Measurements from ENCODE around the gene COL27A1.
"Not testable (repeated sequence)": the region's sequence is repeated elsewhere in the genome, so short reads cannot be mapped to it uniquely, and the experiment has no call there.

Gene COL27A1

DNA sequence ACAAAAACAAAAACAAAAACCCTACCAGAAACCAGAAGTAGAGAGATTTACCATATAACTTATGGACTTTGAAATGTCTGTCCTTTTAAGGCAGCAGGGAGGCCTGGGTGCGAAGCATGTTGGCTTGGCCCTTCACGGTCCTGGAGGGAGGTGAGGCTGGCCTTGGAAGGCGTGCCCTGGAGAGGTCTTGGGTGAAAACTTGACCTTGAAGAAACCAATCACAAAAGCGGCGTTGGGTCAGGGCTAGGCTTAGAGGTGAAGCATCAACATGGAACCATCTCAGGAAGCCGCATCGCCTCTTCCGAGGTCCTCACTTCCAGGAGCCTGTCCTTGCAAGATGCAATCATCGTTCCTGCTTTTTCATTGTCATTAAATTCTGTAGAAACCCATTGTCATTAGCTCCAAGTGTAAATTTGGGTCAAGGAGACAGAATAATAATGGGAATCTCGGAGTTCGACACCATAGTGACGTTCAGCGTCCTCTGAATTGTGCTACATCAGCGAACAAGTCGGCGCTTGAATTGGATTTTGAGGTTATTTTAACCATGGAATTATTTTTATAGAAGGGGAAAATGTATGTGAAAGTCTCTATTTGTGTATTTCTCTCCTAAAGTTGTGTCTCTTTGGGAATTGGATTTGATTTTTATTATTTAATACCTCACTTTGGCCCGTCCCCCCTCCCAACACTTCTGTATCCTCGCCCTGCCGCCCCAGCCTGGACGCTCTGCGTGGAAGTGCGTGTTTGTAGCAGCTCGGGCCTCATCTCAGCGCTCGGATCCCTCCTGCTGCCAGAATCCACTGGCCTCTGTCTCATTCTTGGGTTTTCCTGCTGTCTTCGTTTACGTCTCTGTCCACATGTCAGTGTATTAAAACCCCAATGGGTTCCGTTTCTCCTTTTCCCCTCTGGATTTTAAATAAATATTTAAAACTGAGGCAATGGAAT lies 156.5 kb downstream of the COL27A1 start:
- no peak for DNase-seq

DNA sequence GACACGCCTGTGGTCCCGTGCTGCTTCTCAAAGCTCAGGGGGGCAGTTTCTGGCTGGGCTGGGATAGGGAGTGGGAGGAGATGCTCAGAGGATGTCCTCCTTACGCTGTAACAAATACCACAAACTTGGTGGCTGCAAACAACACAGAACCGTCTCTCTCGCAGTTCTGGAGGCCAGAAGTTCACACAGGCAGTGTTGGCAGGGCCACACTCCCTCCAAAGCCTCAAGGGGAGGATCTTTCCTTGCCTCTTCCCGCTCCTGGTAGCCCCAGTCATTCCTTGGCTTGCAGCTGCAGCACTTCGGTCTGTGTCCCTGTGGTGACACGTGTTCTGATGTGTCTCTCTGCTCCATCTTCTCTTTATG lies 157.2 kb downstream of the COL27A1 start:
- no peak for DNase-seq

DNA sequence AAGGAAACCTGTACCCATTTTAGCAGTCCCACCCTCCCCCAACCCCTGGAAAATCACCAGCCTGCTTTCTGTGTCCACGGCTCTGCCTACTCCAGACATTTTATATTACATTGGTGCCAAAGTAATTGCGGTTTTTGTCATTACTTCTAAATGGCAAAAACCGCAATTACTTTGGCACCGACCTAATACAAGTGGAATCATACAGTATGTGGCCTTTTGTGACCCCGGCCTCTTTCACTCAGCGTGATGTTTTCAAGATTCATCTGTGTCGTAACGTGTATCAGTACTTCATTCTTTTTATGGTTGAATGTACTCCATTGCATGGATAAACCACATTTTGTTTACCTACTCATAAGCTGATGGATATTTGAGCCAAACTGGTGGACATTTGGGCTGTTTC lies 157.8 kb downstream of the COL27A1 start:
- DNase-seq: no peak

DNA sequence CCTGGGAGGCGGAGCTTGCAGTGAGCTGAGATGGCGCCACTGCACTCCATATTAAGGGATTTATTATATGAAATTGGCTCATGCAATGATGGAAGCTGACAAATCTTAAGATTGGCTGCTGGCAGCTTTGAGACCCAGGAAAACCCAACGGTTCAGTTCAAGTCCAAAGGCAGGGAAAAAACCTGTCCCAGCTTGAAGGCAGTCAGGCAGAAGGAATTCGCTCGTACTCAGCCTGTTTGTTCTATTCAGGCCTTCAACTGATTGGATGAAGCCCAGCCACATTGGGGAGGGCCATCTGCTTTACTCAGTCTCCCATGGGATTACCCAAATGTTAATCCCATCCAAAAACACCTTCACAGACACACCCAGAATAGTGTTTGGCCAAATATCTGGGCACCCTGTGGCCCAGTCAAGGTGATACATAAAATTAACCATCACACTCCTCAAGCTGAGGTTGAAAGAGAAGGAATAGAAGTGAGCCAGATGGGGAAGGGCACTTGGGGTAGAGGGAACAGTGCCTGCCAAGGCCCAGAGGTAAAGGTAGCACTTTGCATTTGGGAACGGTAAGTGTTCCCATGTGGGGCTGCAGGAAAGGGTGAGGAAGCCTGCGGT lies 159.0 kb downstream of the COL27A1 start:
- DNase-seq: no peak

DNA sequence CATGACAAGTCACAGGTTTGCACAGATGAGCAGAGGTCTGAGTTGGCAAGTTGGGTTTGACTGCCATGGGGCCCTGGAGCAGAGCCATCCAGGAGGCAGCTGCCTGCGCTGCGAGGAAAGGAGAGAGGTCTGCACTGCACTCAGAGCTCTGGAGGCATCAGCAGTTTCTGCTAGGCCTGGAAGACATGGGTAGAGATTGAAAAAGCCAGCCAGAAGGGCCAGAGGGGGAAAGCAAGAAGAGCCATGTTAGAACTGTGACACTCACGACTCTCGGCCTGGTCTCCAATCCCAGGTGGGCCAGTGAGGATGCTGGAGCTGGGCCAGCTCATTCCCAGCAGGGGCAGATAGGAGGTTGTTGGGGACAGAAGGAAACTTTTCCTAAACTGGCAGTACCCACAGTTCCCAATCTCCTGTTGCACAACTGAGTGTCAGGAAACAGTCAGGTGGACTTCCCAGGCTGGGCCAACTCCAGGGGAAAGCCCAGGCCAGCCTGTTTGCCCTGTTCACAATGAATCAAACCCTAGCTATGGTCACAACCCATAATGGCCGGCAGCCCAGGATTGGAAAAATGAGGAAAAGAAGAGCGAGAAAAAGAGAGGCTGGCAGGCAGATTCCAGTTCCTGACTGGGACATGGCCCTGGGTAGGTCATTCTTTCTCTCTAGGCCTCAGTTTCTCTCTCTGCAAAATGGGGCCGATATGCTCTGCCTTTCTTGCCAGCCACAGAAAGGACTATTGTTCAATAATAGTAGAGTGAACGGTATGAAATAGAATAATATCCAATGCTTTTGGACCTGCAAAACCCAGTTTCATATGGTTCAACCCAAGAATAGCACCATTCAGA lies 159.8 kb downstream of the COL27A1 start:
- no peak for DNase-seq

DNA sequence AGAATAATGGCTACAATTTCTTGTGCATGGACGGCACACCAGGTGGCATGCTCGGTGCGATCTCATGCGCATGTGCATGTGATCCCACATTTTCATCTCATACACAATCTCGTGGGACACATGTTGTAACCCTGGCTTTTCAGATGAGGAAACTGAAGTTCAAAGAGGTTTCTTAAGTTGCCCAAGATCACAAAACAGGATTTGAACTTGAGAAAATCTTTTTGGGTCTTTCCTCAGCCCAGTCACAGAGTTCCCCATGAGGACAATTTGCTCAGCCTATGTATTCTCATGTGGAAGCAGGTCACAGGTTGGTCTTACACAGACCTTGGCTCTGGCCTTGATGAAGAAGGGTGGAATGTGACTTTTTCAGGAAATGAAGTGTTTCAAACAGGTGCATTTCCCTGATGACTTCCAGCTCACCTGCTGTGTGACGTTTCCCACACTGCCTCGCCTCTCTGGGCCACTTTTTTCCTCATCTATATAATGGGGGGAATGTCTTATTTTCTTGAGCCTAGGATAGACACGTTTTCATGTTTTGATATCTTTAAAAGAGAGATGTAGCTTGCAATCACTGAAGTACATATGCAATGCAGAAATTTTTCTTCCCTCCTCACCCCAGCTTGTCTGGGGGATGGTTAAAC lies 160.5 kb downstream of the COL27A1 start:
- DNase-seq: no peak

DNA sequence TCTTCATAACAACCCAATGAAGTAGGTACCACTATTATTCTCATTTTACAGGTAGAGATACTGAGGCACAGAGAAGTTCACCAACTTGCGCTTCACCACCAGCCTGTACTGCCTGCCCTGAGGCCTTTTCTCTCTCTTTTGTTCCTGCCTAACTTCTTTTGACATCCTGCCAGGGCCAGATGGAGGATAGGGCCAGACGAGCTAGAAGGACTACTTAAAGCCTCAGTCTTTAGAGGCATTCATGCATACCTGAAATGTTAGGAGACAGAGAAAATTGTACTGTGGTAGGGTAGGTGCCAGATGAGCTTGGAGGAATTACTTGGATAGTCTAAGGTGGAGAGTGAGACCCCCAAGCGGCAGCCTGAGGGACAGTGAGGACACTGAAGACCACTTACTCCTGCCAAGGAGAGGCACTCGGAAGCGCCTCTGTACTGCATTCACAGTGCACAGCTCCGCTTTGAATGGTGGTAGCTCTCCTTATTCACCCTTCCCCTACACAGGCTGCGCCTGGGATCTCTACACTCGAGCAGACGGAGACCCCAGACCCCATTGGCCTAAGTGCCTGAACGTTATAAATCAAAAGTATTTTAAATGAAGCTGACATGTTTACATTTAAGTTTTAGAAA lies 161.4 kb downstream of the COL27A1 start:
- no peak for DNase-seq

DNA sequence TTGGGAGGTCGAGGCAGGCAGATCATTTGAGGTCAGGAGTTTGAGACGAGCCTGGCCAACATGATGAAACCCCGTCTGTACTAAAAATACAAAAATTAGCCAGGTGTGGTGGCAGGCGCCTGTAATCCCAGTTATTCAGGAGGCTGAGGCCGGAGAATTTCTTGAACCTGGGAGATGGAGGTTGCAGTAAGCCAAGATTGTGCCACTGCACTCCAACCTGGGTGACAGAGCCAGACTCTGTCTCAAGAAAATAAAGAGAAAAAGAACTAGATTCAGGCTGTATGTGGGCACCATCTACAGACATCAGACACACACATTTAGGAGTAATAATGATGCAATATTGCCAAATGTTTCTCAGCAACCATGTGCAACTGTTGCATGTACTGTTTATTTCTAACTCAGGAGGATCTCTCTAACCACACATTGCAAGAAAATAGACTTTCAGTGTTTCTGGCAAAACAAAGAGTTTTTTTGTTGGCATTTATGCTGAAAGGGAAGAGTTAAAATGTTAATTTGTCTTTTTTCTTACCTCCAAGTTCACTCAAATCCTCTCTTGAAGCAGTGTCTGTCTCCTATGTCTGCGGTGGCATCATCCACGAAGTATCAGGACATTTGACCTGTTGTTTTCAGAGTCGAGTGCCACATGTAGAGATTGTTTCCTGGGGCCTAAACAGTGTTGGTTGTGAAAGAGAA lies 162.5 kb downstream of the COL27A1 start:
- no peak for DNase-seq

DNA sequence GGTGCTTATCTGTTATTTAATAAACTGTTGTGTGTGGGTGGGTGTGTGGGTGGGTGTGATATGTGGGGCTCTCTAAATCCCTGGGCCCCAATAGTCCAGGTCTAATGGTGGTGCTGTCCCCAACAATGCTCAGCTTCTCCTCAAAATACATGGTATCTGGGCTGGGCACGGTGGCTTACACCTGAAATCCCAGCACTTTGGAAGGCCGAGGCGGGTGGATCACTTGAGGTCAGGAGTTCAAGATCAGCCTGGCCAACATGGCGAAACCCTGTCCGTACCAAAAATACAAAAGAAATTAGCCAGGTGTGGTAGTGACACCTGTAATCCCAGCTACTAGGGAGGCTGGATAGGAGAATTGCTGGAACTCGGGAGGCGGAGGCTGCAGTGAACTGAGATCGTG lies 163.1 kb downstream of the COL27A1 start:
- DNase-seq: no peak

DNA sequence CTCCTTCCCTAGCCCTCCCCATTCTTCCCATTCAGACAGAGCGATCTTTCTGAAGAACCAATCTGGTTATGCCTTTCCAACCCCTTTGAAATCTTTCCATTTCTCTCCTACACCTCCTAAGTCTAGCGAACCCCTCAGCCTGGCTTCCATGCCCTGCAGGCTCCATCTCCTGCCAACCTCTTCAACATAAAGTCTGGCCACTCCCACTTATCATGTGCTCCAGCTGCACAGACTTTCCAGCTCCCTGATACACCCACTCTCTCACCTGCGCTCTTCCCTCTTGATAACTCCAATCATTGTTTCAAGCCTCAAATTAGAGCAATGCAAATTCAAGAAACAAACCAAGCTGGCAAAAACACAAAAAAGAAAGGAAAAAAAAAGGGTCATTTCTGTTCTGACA lies 163.8 kb downstream of the COL27A1 start:
- DNase-seq: peak in 1 of 2 experiments; percentile 16

DNA sequence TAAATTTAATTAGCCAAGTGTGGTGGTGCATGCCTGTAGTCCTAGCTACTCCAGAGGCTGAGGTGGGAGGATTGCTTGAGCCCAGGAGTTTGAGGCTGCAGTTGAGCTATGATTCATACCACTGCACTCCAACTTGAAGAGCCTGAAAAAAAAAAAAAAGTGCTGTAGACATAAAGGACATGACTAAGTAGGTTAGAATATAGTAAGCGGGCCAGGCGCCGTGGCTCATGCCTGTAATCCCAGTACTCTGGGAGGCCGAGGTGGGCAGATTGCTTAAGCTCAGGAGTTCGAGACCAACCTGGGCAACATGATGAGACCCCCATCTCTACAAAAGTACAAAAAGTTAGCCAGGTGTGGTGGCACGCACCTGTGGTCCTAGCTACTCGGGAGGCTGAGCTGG lies 165.4 kb downstream of the COL27A1 start:
- DNase-seq: not testable (repeated sequence)

DNA sequence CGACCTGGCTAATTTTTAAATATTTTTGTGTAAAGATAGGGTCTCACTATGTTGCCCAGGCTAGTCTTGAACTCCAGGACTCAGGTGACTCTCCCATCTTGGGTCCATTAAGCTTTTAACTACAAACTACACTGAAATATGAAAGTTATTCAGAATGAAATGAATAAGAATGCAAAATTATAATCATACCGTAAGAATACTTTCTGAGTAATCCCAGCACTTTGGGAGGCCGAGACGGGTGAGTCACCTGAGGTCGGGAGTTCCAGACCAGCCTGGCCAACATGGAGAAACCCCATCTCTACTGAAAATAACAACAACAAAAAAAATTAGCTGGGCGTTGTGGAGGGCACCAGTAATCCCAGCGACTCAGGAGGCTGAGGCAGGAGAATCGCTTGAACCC lies 166.4 kb downstream of the COL27A1 start:
- no peak for DNase-seq

DNA sequence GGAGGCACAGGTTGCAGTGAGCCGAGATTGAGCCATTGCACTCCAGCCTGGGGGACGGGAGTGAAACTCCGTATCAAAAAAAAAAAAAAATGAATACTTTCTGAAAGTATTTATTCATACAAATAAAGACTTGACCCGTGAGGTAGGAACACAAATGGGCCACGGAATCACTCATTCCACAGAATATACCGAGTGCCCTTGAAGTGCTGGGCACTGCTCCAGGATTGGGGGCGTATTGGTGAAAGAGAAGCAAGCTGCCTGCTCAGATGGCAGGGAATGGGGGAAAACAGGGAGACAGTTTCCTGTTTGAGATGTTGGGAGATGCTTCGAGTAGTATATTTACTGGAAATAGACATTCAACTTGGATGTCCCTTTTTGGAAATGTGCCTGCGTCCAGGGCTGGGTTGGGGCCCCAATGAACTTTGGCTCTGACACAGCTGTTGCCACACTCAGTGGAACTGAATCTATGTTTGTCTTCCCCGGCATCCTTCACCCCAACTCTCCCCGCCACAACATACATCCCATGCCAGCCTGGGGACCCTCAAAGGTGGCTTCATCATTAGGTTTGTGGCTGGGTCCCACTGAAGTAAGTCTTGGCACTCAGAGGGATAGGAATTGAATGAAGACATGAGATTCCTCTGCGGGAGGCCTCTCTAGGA lies 167.0 kb downstream of the COL27A1 start:
- DNase-seq: not testable (repeated sequence)

DNA sequence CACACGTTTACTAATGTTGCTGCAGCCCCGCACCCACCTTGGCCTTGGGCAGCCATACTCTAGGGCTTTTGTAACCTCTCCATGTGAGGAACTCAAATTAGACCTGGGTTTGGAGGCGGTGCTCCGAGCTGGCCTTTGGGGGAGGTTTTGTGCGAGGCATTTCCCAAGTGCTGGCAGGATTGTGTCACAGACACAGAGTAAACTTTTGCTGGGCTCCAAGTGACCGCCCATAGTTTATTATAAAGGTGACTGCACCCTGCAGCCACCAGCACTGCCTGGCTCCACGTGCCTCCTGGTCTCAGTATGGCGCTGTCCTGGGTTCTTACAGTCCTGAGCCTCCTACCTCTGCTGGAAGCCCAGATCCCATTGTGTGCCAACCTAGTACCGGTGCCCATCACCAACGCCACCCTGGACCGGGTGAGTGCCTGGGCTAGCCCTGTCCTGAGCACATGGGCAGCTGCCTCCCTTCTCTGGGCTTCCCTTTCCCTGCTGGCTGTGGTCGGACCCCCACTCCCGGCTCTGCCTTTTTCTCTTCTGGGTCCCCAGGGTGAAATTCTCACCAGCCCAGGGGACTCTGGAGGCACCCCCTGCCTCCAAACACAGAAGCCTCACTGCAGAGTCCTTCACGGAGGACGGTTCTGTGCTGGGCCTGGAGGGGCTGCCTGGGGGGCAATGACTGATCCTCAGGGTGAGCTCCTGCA lies 167.6 kb downstream of the COL27A1 start, which contains the start of gene ORM1:
Gene ORM1 (plus strand): TSS at position 268 of the 701 bp plus-strand sequence. CDS start 36 bp downstream, at position 304.
- not testable (repeated sequence) for DNase-seq

DNA sequence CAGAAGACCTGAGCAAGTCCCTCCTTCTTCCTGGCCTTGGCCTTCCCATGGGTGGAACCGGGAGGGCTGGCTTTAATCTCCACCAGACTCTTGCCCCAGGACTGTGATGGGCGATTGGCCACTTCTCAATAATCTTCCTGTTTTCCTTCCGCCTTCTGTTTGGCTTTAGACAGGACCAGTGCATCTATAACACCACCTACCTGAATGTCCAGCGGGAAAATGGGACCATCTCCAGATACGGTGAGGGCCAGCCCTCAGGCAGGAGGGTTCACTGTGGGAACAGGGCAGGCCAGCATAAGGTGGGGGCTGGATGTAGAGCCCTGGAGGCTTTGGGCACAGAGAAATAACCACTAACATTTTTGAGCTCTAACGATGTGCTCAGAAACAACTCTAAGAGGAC lies 168.5 kb downstream of the COL27A1 start:
- not testable (repeated sequence) for DNase-seq

DNA sequence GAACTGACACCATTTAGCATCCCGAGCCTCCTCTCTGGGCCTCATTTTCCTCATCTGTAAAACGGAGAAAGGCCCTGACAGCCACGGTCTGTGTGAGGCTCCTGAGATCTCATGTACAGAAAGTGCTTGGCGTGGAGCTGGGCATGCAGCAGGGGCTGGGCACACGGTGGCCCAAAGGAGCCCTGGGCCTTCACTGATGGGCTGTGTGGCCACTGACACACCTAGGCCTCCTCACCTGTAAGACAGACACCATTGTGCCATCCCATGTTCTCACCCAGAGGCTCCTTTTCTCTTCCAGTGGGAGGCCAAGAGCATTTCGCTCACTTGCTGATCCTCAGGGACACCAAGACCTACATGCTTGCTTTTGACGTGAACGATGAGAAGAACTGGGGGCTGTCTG lies 169.2 kb downstream of the COL27A1 start:
- no peak for DNase-seq

DNA sequence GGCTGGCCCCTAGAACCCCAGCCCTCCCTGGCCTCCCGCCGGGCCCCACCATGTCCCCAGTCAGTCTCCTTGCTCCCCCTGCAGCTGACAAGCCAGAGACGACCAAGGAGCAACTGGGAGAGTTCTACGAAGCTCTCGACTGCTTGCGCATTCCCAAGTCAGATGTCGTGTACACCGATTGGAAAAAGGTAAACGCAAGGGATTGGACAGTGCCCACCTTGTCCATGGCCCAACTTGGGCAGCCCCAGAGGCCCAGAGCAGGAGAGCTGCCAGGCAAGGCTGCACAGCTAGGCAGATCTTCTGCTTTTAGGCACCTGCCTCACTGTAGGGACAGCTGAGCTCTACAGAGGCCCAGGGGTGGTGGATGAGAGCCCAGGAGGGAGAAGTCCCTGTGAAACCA lies 169.6 kb downstream of the COL27A1 start:
- DNase-seq: not testable (repeated sequence)

DNA sequence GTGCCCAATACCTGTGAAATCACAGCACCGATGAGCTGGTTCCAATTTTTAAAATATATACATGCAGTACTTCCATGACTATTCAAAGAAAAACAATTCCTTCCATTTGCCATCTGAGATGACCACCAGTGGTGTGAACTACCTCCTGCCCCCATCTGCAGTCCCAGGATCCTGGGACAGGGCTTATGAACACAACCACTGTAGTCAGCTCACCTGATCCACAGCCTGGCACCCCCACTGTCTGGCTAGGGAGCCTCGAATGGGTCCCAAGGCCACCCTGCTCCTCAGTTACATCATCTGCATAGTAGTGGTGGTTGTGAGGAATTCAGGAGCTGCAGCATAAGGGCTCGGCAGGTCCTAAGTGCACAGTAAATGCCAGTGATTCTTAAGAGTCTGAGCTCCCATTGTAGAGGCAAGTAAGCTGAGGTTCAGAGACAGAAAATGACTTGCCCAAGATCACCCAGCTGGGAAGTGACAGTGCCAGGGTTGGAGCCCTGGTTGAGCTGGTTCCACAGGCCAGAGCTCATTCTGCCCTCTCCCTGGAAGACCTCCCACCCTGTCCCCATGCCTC lies 170.4 kb downstream of the COL27A1 start:
- DNase-seq: not testable (repeated sequence)

DNA sequence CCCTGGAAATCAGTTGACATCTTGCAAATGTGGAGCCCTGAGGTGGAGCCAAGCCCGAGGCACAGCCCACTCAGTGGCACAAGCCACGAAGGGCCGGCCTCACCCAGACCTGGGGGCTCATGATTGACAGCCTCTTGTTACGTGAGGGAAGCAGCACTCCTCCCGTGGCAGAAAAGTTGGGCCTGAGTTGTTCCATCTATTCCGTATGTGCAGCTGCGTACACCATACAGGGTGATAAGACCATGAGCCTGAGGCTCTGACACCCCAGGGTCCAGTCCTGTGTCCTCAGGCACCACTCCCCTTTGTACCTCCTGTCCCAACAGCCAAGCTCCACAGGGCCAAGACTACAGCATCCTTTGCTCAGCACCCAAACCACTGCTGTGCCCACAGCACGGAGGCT lies 172.4 kb downstream of the COL27A1 start:
- DNase-seq: no peak

DNA sequence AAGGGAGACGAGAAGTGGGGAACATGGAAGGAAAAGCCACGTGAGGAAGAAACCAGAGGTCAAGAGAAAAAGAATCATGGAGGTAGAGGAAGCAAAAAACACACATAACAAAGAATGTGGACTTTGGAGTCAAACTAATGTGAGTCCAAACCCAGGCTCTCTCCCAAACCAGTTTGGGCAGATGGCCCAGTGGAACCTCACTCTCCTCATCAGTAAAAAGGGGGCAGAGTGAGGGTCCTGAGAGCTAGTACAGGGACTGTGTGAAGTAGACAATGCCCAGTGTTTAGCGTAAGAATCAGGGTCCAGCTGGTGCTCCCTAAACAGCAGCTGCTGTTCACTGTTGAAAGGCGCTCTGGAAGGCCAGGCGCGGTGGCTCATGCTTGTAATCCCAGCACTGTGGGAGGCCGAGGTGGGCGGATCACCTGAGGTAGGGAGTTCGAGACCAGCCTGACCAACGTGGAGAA lies 173.1 kb downstream of the COL27A1 start:
- DNase-seq: not testable (repeated sequence)
